Measurements from ENCODE around the gene DALRD3. TPM values are rescaled to one million over a fixed set of nuclear protein-coding genes. Genes with fewer than 3 reads are reported as not detected.

The DALRD3 gene
- total RNA-seq, 8 experiments from 2014 or later = 13.9 to 56.7 (median 26.2) TPM

- Histone ChIP-seq H3K4me3 (no peak overlapping the region), H3K27ac (no peak overlapping the region), H3K4me1 (replicated peaks in 1 of 2) (no peaks in the 10 kb centered on the region)
- ATAC-seq (replicated peaks in 6 of 8) = no peak
- in situ Hi-C loops (cut with MboI; ENCODE audit: low pct_unique_long_range_greater_than_20kb in 2 of 9, low sequenced_read_pairs in 9 of 9, unreplicated experiment in 9 of 9) = loop anchor here in 2 of 9 experiments (10.0 to 25.0 kb wide), 2 partner anchors 457 to 465 kb away; partner anchors contain the start of gene NICN1 (in 1 of the 2)
- 60 to 100% (median 93%) methylated on average over 1 to 3 of the region's 4 CpGs; no CpG with 5 or more reads in 6 of the 10 experiments for WGBS, 10 experiments
Observed at GRCh38 chr3:48980295-48980694, 38.1 kb downstream of the DALRD3 start.

- H3K4me1 ChIP-seq (replicated peaks in 1 of 2) = no peaks in the 10 kb centered on the region
- 77 to 100% (median 95%) methylated on average over 1 to 3 of the region's 3 CpGs; no CpG with 5 or more reads in 7 of the 10 experiments for WGBS, 10 experiments
- no peak overlapping the region for H3K4me3 ChIP-seq
- no peak for ATAC-seq (replicated peaks in 6 of 8)
- no peak overlapping the region for H3K27ac ChIP-seq
- in situ Hi-C loops (cut with MboI; ENCODE audit: low pct_unique_long_range_greater_than_20kb in 2 of 9, low sequenced_read_pairs in 9 of 9, unreplicated experiment in 9 of 9) = loop anchor here in 1 of 9 experiments (25.0 kb wide), 1 partner anchor 458 kb away; the partner anchor contains the start of gene NICN1
Observed at GRCh38 chr3:48979451-48979850, 38.9 kb downstream of the DALRD3 start.

GRCh38 chr3:48974076-48974864 lies 44.1 kb downstream of the DALRD3 start:
- no peak overlapping the region for H3K27ac ChIP-seq
- in situ Hi-C loops (cut with MboI; ENCODE audit: low pct_unique_long_range_greater_than_20kb in 2 of 9, low sequenced_read_pairs in 9 of 9, unreplicated experiment in 9 of 9) = no loop called here
- ATAC-seq (replicated peaks in 6 of 8) = no peak
- no peak overlapping the region for H3K4me3 ChIP-seq
- WGBS, 10 experiments = 81 to 100% (median 93%) methylated on average over 1 to 8 of the region's 10 CpGs; no CpG with 5 or more reads in 1 of the 10 experiments
- no peaks in the 10 kb centered on the region for H3K4me1 ChIP-seq (replicated peaks in 1 of 2)

- 80 to 100% (median 100%) methylated on average over 1 to 5 of the region's 6 CpGs; no CpG with 5 or more reads in 5 of the 10 experiments for WGBS, 10 experiments
- H3K4me1 ChIP-seq (replicated peaks in 1 of 2) = no peaks in the 10 kb centered on the region
Observed at GRCh38 chr3:48970586-48970985, 47.8 kb downstream of the DALRD3 start.

GRCh38 chr3:48966876-48967361 lies 51.5 kb downstream of the DALRD3 start:
- in situ Hi-C loops (cut with MboI; ENCODE audit: low pct_unique_long_range_greater_than_20kb in 2 of 9, low sequenced_read_pairs in 9 of 9, unreplicated experiment in 9 of 9) = no loop called here
- no peak overlapping the region for H3K4me3 ChIP-seq
- H3K4me1 ChIP-seq (replicated peaks in 1 of 2) = no peaks in the 10 kb centered on the region
- WGBS, 10 experiments = 80 to 100% (median 96%) methylated on average over 1 to 6 of the region's 7 CpGs; no CpG with 5 or more reads in 4 of the 10 experiments
- H3K27ac ChIP-seq = no peak overlapping the region
- no peak for ATAC-seq (replicated peaks in 6 of 8)

More at GRCh38 chr3:48970586-48970985, 47.8 kb downstream of the DALRD3 start:
- no peak overlapping the region for H3K27ac ChIP-seq
- in situ Hi-C loops (cut with MboI; ENCODE audit: low pct_unique_long_range_greater_than_20kb in 2 of 9, low sequenced_read_pairs in 9 of 9, unreplicated experiment in 9 of 9) = no loop called here
- ATAC-seq (replicated peaks in 6 of 8) = no peak
- H3K4me3 ChIP-seq = no peak overlapping the region

GRCh38 chr3:48966367-48966766 lies 52.0 kb downstream of the DALRD3 start:
- in situ Hi-C loops (cut with MboI; ENCODE audit: low pct_unique_long_range_greater_than_20kb in 2 of 9, low sequenced_read_pairs in 9 of 9, unreplicated experiment in 9 of 9) = no loop called here
- 50 to 100% (median 85%) methylated on average over 1 to 3 of the region's 3 CpGs; no CpG with 5 or more reads in 2 of the 10 experiments for WGBS, 10 experiments
- H3K27ac ChIP-seq = no peak overlapping the region

More at GRCh38 chr3:48966367-48966766, 52.0 kb downstream of the DALRD3 start:
- no peak for ATAC-seq (replicated peaks in 6 of 8)
- H3K4me3 ChIP-seq = no peak overlapping the region
- H3K4me1 ChIP-seq (replicated peaks in 1 of 2) = no peaks in the 10 kb centered on the region

Other genes starting within 250 kb of the DALRD3 start
- 10 to 100 TPM; 20.2 to 51.9 (median 41.5) TPM for gene PRKAR2A, start 170.7 kb downstream of the DALRD3 start, total RNA-seq
- 10 to 100 TPM in 7 of 8 experiments, 1 to 10 TPM in 1; 7.8 to 22.6 (median 17.9) TPM for gene SLC25A20, start 119.7 kb downstream of the DALRD3 start, total RNA-seq
- gene ARIH2, start 99.7 kb downstream of the DALRD3 start, total RNA-seq = 100 to 1,000 TPM in 2 of 8 experiments, 10 to 100 TPM in 6; 42.4 to 111 (median 68.1) TPM
- 10 to 100 TPM in 7 of 8 experiments, 1 to 10 TPM in 1; 4.9 to 94.0 (median 29.6) TPM for gene P4HTM, start 28.3 kb downstream of the DALRD3 start, total RNA-seq
- gene WDR6, start 11.2 kb downstream of the DALRD3 start, total RNA-seq = 100 to 1,000 TPM in 5 of 8 experiments, 10 to 100 TPM in 3; 52.2 to 209 (median 110) TPM
- 100 to 1,000 TPM in 2 of 8 experiments, 10 to 100 TPM in 6; 36.3 to 102 (median 70.3) TPM for gene NDUFAF3, start 3.5 kb upstream of the DALRD3 start, total RNA-seq
- 100 to 1,000 TPM; 175 to 414 (median 331) TPM for gene IMPDH2, start 10.8 kb upstream of the DALRD3 start, total RNA-seq
- gene QRICH1, start 75.5 kb upstream of the DALRD3 start, total RNA-seq = 10 to 100 TPM; 41.4 to 95.3 (median 71.4) TPM
- 100 to 1,000 TPM; 121 to 354 (median 195) TPM for gene QARS1, start 86.2 kb upstream of the DALRD3 start, total RNA-seq
- gene USP19, start 102.2 kb upstream of the DALRD3 start, total RNA-seq = 10 to 100 TPM; 29.9 to 64.7 (median 36.3) TPM
- gene LAMB2, start 114.5 kb upstream of the DALRD3 start, total RNA-seq = 100 to 1,000 TPM in 4 of 8 experiments, 10 to 100 TPM in 4; 26.3 to 559 (median 110) TPM
- 10 to 100 TPM; 18.1 to 34.1 (median 25.2) TPM for gene CCDC71, start 147.8 kb upstream of the DALRD3 start, total RNA-seq
- gene KLHDC8B, start 153.0 kb upstream of the DALRD3 start, total RNA-seq = 10 to 100 TPM; 18.5 to 83.7 (median 37.7) TPM